Muscle of leg (tissue), 11 donors: ENCODE measurements around the gene PSKH1. TPM values are rescaled to one million over a fixed set of nuclear protein-coding genes. Genes with fewer than 3 reads are reported as not detected.
A peak's percentile ranks its signal among the peaks of the same experiment; 100 is the strongest.

Experiments used
- DNase-seq: peaks from one replicate; pipeline ENCODE4 v3.0.0; 2013
- H3K27ac ChIP-seq: one replicate; pipeline ENCODE4 v1.5.1; 2013; ENCODE audit warnings: mild to moderate bottlenecking, low read length, control low read depth
- H3K27me3 ChIP-seq: one replicate; pipeline ENCODE4 v1.6.1; 2013; ENCODE audit warnings: low read length; ENCODE audit not compliant: control insufficient read depth, insufficient read depth
- H3K36me3 ChIP-seq: one replicate; pipeline ENCODE4 v1.6.1; 2013; ENCODE audit warnings: low read length; ENCODE audit not compliant: control insufficient read depth, insufficient read depth
- H3K4me1 ChIP-seq: one replicate; pipeline ENCODE4 v1.6.1; 2013; ENCODE audit warnings: low read length; ENCODE audit not compliant: control insufficient read depth, insufficient read depth
- H3K4me3 ChIP-seq: one replicate; pipeline ENCODE4 v1.5.1; 2013; ENCODE audit warnings: low read length, control low read depth
- H3K9me3 ChIP-seq: replicated peaks from 2 replicates; pipeline ENCODE4 v1.6.1; 2013; ENCODE audit warnings: low read depth, low read length; ENCODE audit not compliant: control insufficient read depth
- WGBS: methylation state at CpG from one replicate; pipeline ENCODE4 v1.1.5; 2013; ENCODE audit warnings: missing lambda C conversion rate; ENCODE audit not compliant: insufficient coverage; 5-methylcytosine and 5-hydroxymethylcytosine counted together
- polyA plus RNA-seq, 8 donors: library from polyadenylated mRNA; unstranded; fragments of 120-200 nt; gene quantifications; one replicate each; pipeline versions ENCODE4 v1.2.1 to v1.2.3, GENCODE V29; 2013; ENCODE audit warnings: inconsistent platforms in 1 of 8, low replicate concordance in 1 of 8; ENCODE audit not compliant: insufficient read length in 8 of 8, insufficient read depth in 1 of 8
- total RNA-seq: library from RNA; stranded (reverse); fragments of 120-200 nt; gene quantifications from one replicate; pipeline ENCODE4 v1.2.4, GENCODE V29; 2013

Gene PSKH1
- total and polyA plus RNA-seq, 9 donors, result 8.6 to 26.1 (median 23.9) TPM

GRCh38 chr16:67922740-67923139, 29.7 kb downstream of the PSKH1 start:
- H3K27me3 ChIP-seq, result no peaks in the 10 kb centered on the region
- no peak overlapping the region for H3K4me3 ChIP-seq
- peak; percentile 33 for DNase-seq
- WGBS, result 73% methylated on average over 7 of the region's 8 CpGs
- H3K4me1 ChIP-seq, result peaks cover 55% of the 10 kb centered on the region
- peaks cover 66% of the 10 kb centered on the region for H3K36me3 ChIP-seq
- H3K9me3 ChIP-seq, result no peaks in the 10 kb centered on the region
- H3K27ac ChIP-seq, result no peak overlapping the region

- H3K4me3 ChIP-seq, result no peak overlapping the region
- H3K4me1 ChIP-seq, result peaks cover 53% of the 10 kb centered on the region
- DNase-seq, result peak; percentile 71
- WGBS, result 32% methylated on average over 6 of the region's 10 CpGs
- peak overlapping the region; percentile 51 for H3K27ac ChIP-seq
- peaks cover 70% of the 10 kb centered on the region for H3K36me3 ChIP-seq
- no peaks in the 10 kb centered on the region for H3K9me3 ChIP-seq
- no peaks in the 10 kb centered on the region for H3K27me3 ChIP-seq
Measured at GRCh38 chr16:67923414-67924116, 30.5 kb downstream of the PSKH1 start.

DNA sequence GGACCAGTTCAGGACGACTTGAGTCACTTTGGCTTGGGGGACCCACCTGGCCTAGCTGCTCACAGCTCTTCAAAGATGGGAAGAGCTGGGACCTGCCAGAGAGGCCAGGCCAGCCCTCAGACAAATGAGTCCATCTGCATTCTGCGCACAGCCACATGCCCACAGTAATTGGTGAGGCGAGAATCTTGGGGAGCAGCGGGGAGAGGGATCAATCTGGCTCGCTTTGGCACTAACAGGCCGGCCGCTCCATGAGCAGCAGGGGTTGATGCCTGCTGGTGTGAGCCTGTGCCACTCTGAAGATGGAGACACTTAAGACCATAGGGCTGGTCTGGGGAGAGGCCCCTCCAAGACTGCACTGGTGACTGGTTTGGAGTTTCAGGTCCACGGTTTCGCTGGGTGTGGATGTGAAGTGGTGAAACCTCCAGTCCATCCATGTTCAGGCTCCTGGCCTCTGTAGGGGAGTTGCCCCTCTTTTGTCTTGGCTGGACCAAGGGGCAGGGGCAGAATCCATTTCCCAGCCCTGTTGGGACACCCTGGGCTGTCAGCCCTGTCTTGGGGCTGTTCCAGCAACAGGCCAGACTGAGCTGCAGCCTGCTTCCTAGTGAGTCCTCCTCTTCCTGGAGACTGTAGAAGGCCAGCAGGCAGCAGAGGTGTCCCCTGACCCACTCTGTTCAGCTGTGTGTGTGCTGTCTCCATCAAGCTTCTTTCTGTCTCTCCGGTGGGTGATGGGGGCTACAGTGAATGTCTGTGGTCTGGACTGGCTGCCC, 31.3 kb downstream of the PSKH1 start:
- peak; percentile 11 for DNase-seq
- H3K4me3 ChIP-seq, result no peak overlapping the region
- peaks cover 46% of the 10 kb centered on the region for H3K4me1 ChIP-seq
- no peak overlapping the region for H3K27ac ChIP-seq
- WGBS, result 83% methylated on average over 7 of the region's 10 CpGs
- H3K36me3 ChIP-seq, result peaks cover 70% of the 10 kb centered on the region
- H3K9me3 ChIP-seq, result no peaks in the 10 kb centered on the region
- no peaks in the 10 kb centered on the region for H3K27me3 ChIP-seq

GRCh38 chr16:67926181-67926750, 33.2 kb downstream of the PSKH1 start:
- Histone ChIP-seq H3K27ac (no peak overlapping the region), H3K9me3 (no peaks in the 10 kb centered on the region), H3K27me3 (no peaks in the 10 kb centered on the region), H3K4me3 (no peak overlapping the region), H3K4me1 (peaks cover 42% of the 10 kb centered on the region), H3K36me3 (peaks cover 78% of the 10 kb centered on the region)
- DNase-seq, result peak; percentile 22
- WGBS, result 53% methylated on average over 13 of the region's 13 CpGs

DNA sequence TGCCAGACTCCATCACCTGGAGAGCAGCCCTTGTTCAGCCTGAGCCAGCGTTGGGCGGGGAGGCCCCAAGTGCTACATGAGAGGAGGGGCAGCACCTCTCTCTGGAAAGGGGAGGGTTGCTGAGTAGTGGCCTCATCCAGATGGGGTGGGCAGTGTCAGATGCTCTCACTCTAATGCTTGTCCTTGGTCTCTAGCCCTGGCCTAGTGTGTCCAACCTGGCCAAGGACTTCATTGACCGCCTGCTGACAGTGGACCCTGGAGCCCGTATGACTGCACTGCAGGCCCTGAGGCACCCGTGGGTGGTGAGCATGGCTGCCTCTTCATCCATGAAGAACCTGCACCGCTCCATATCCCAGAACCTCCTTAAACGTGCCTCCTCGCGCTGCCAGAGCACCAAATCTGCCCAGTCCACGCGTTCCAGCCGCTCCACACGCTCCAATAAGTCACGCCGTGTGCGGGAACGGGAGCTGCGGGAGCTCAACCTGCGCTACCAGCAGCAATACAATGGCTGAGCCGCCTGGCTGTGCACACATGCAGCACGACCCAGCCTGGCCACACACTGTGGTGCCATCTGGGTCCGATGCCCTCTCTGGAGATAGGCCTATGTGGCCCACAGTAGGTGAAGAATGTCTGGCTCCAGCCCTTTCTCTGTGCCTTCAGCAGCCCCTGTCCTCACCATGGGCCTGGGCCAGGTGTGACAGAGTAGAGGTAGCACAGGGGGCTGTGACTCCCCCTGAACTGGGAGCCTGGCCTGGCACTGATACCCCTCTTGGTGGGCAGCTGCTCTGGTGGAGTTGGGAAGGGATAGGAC, 34.3 kb downstream of the PSKH1 start:
- no peaks in the 10 kb centered on the region for H3K9me3 ChIP-seq
- peaks cover 39% of the 10 kb centered on the region for H3K4me1 ChIP-seq
- peaks cover 76% of the 10 kb centered on the region for H3K36me3 ChIP-seq
- peak; percentile 7 for DNase-seq
- H3K4me3 ChIP-seq, result no peak overlapping the region
- no peak overlapping the region for H3K27ac ChIP-seq
- 91% methylated on average over 19 of the region's 22 CpGs for WGBS
- no peaks in the 10 kb centered on the region for H3K27me3 ChIP-seq

- Histone ChIP-seq H3K36me3 (peaks cover 75% of the 10 kb centered on the region), H3K9me3 (no peaks in the 10 kb centered on the region), H3K27ac (no peak overlapping the region), H3K4me3 (no peak overlapping the region), H3K27me3 (no peaks in the 10 kb centered on the region), H3K4me1 (peaks cover 33% of the 10 kb centered on the region)
- WGBS, result 91% methylated on average over 4 of the region's 7 CpGs
- peak; percentile 9 for DNase-seq
Measured at GRCh38 chr16:67928147-67928546, 35.1 kb downstream of the PSKH1 start.

GRCh38 chr16:67928561-67929364, 35.7 kb downstream of the PSKH1 start:
- Histone ChIP-seq H3K4me3 (no peak overlapping the region), H3K27ac (no peak overlapping the region), H3K4me1 (peaks cover 28% of the 10 kb centered on the region), H3K27me3 (no peaks in the 10 kb centered on the region), H3K9me3 (no peaks in the 10 kb centered on the region), H3K36me3 (peaks cover 73% of the 10 kb centered on the region)
- 52% methylated on average over 11 of the region's 16 CpGs for WGBS
- DNase-seq, result peak; percentile 76

- H3K36me3 ChIP-seq, result peaks cover 71% of the 10 kb centered on the region
- no peaks in the 10 kb centered on the region for H3K9me3 ChIP-seq
Measured at GRCh38 chr16:67930191-67930590, 37.1 kb downstream of the PSKH1 start.

GRCh38 chr16:67930678-67931211, 37.7 kb downstream of the PSKH1 start:
- Histone ChIP-seq H3K36me3 (peaks cover 71% of the 10 kb centered on the region), H3K4me1 (peaks cover 31% of the 10 kb centered on the region)

More at GRCh38 chr16:67930191-67930590, 37.1 kb downstream of the PSKH1 start:
- H3K27ac ChIP-seq, result no peak overlapping the region
- no peaks in the 10 kb centered on the region for H3K27me3 ChIP-seq
- DNase-seq, result no peak
- peaks cover 32% of the 10 kb centered on the region for H3K4me1 ChIP-seq
- no peak overlapping the region for H3K4me3 ChIP-seq
- WGBS, result 90% methylated on average over 14 of the region's 14 CpGs

More at GRCh38 chr16:67930678-67931211, 37.7 kb downstream of the PSKH1 start:
- Histone ChIP-seq H3K27ac (no peak overlapping the region), H3K9me3 (no peaks in the 10 kb centered on the region), H3K4me3 (no peak overlapping the region), H3K27me3 (no peaks in the 10 kb centered on the region)
- 89% methylated on average over 15 of the region's 17 CpGs for WGBS
- peak; percentile 6 for DNase-seq
